Trophoblast cell (in vitro differentiated cells and primary cell): ENCODE results near the gene PRPF4.

Experiments used
- DNase-seq, 2 donors: peaks; one replicate each; pipeline ENCODE4 v3.0.0-alpha.2; 2016
- H2AFZ ChIP-seq: 2 replicates; pipeline ENCODE4 v1.6.1; 2013; ENCODE audit warnings: low read length, moderate library complexity, mild to moderate bottlenecking; ENCODE audit not compliant: insufficient read depth, poor library complexity
- H2AK5ac ChIP-seq: 2 replicates; pipeline ENCODE4 v1.6.1; 2013; ENCODE audit warnings: mild to moderate bottlenecking, low read length
- H2BK120ac ChIP-seq: 2 replicates; pipeline ENCODE4 v1.6.1; 2013; ENCODE audit warnings: low read length, mild to moderate bottlenecking, moderate library complexity; ENCODE audit not compliant: insufficient read depth, poor library complexity
- H2BK12ac ChIP-seq: 2 replicates; pipeline ENCODE4 v1.6.1; 2013; ENCODE audit warnings: mild to moderate bottlenecking, low read length, moderate library complexity
- H2BK5ac ChIP-seq: 2 replicates; pipeline ENCODE4 v1.6.1; 2013; ENCODE audit warnings: low read length, low read depth, moderate library complexity, mild to moderate bottlenecking; ENCODE audit not compliant: poor library complexity
- H3K14ac ChIP-seq: 2 replicates; pipeline ENCODE4 v1.6.1; 2013; ENCODE audit warnings: mild to moderate bottlenecking, low read length
- H3K18ac ChIP-seq: 2 replicates; pipeline ENCODE4 v1.6.1; 2013; ENCODE audit warnings: mild to moderate bottlenecking, low read length
- H3K23ac ChIP-seq: 2 replicates; pipeline ENCODE4 v1.6.1; 2013; ENCODE audit warnings: low read length
- H3K27ac ChIP-seq: 2 replicates; pipeline ENCODE4 v1.5.1; 2013; ENCODE audit warnings: low read depth, mild to moderate bottlenecking, inconsistent platforms, low read length, moderate library complexity
- H3K27me3 ChIP-seq: 2 replicates; pipeline ENCODE4 v1.6.1; 2013; ENCODE audit warnings: inconsistent platforms, mild to moderate bottlenecking, low read length, moderate library complexity; ENCODE audit not compliant: insufficient read depth
- H3K36me3 ChIP-seq, 2 experiments: 1 replicate in 1 of 2; 2 replicates in 1 of 2; pipeline ENCODE4 v1.6.1; 2013; ENCODE audit warnings: low read length in 2 of 2, mild to moderate bottlenecking in 2 of 2, moderate library complexity in 1 of 2; ENCODE audit not compliant: insufficient read depth in 2 of 2, control insufficient read depth in 1 of 2
- H3K4ac ChIP-seq: 2 replicates; pipeline ENCODE4 v1.6.1; 2013; ENCODE audit warnings: low read depth, mild to moderate bottlenecking, low read length, moderate library complexity
- H3K4me1 ChIP-seq, 2 experiments: 1 replicate in 1 of 2; 2 replicates in 1 of 2; pipeline ENCODE4 v1.6.1; 2013; ENCODE audit warnings: low read length in 2 of 2, mild to moderate bottlenecking in 2 of 2, moderate library complexity in 1 of 2; ENCODE audit not compliant: insufficient read depth in 2 of 2, control insufficient read depth in 1 of 2
- H3K4me2 ChIP-seq: 2 replicates; pipeline ENCODE4 v1.6.1; 2013; ENCODE audit warnings: inconsistent platforms, mild to moderate bottlenecking, low read length, moderate library complexity
- H3K4me3 ChIP-seq: 2 replicates; pipeline ENCODE4 v1.5.1; 2013; ENCODE audit warnings: mild to moderate bottlenecking, low read depth, low read length, inconsistent platforms
- H3K79me1 ChIP-seq: one replicate; pipeline ENCODE4 v1.6.1; 2013; ENCODE audit warnings: low read length
- H3K79me2 ChIP-seq: 2 replicates; pipeline ENCODE4 v1.6.1; 2013; ENCODE audit warnings: low read length, mild to moderate bottlenecking; ENCODE audit not compliant: control insufficient read depth, insufficient read depth, poor library complexity
- H3K9ac ChIP-seq: 2 replicates; pipeline ENCODE4 v1.6.1; 2013; ENCODE audit warnings: mild to moderate bottlenecking, low read length
- H3K9me3 ChIP-seq: 2 replicates; pipeline ENCODE4 v1.6.1; 2013; ENCODE audit warnings: low read depth, mild to moderate bottlenecking, control low read depth, inconsistent platforms, low read length; ENCODE audit not compliant: insufficient read depth
- H4K12ac ChIP-seq: 2 replicates; pipeline ENCODE4 v1.6.1; 2013; ENCODE audit warnings: low read depth, mild to moderate bottlenecking, low read length, moderate library complexity
- H4K8ac ChIP-seq: 2 replicates; pipeline ENCODE4 v1.6.1; 2013; ENCODE audit warnings: low read depth, mild to moderate bottlenecking, low read length, moderate library complexity
- H4K91ac ChIP-seq: one replicate; pipeline ENCODE4 v1.6.1; 2013; ENCODE audit warnings: low read depth, mild to moderate bottlenecking, low read length, moderate library complexity
- WGBS: extraction: QIAGEN DNeasy Blood & Tissue Kit; methylation state at CpG from one replicate; pipeline ENCODE4 v1.1.7; 2013; ENCODE audit warnings: missing lambda C conversion rate; ENCODE audit not compliant: insufficient read length, insufficient coverage; ENCODE audit errors: extremely low coverage; 5-methylcytosine and 5-hydroxymethylcytosine counted together

Gene PRPF4

GRCh38 chr9:113241161-113241560 lies 34.3 kb upstream of the PRPF4 start:
- no CpG with 5 or more reads among the region's 2 CpGs for WGBS
- no peak overlapping the region for H3K4ac ChIP-seq
- H2AFZ ChIP-seq = no peak overlapping the region
- no peaks in the 10 kb centered on the region for H3K36me3 ChIP-seq
- no peak overlapping the region for H3K14ac ChIP-seq
- H4K91ac ChIP-seq = no peak overlapping the region
- H2AK5ac ChIP-seq = no peak overlapping the region
- H2BK12ac ChIP-seq = no peak overlapping the region
- H3K9ac ChIP-seq = no peak overlapping the region
- no peak overlapping the region for H3K4me2 ChIP-seq
- no peaks in the 10 kb centered on the region for H3K9me3 ChIP-seq
- H4K12ac ChIP-seq = no peak overlapping the region
- no peaks in the 10 kb centered on the region for H3K79me2 ChIP-seq
- H2BK120ac ChIP-seq = no peak overlapping the region
- no peak overlapping the region for H3K27ac ChIP-seq
- H3K18ac ChIP-seq = no peak overlapping the region
- no peaks in the 10 kb centered on the region for H3K27me3 ChIP-seq
- H3K23ac ChIP-seq = no peak overlapping the region
- H3K4me1 ChIP-seq = no peaks in the 10 kb centered on the region
- no peaks in the 10 kb centered on the region for H3K79me1 ChIP-seq
- H4K8ac ChIP-seq = no peak overlapping the region
- no peak overlapping the region for H3K4me3 ChIP-seq
- no peak overlapping the region for H2BK5ac ChIP-seq
- DNase-seq = peak in 1 of 2 donors; percentile 57

GRCh38 chr9:113244556-113244955 lies 30.9 kb upstream of the PRPF4 start:
- Histone ChIP-seq H3K36me3 (no peaks in the 10 kb centered on the region), H3K14ac (no peak overlapping the region), H3K79me1 (no peaks in the 10 kb centered on the region), H3K9ac (no peak overlapping the region), H3K79me2 (no peaks in the 10 kb centered on the region), H2AK5ac (no peak overlapping the region), H2BK12ac (no peak overlapping the region), H4K91ac (no peak overlapping the region), H3K27ac (no peak overlapping the region), H3K18ac (no peak overlapping the region), H3K27me3 (no peaks in the 10 kb centered on the region), H4K8ac (no peak overlapping the region), H3K4me2 (no peak overlapping the region), H3K23ac (no peak overlapping the region), H3K4ac (no peak overlapping the region), H2AFZ (no peak overlapping the region), H4K12ac (no peak overlapping the region), H3K9me3 (no peaks in the 10 kb centered on the region), H3K4me3 (no peak overlapping the region), H2BK120ac (no peak overlapping the region), H2BK5ac (no peak overlapping the region), H3K4me1 (no peaks in the 10 kb centered on the region)
- 100% methylated on average over 1 of the region's 2 CpGs for WGBS
- DNase-seq = no peak

- no peak overlapping the region for H4K91ac ChIP-seq
- H3K23ac ChIP-seq = no peak overlapping the region
- no peak overlapping the region for H2AFZ ChIP-seq
- no peaks in the 10 kb centered on the region for H3K4me1 ChIP-seq
- no peak overlapping the region for H3K9ac ChIP-seq
- H4K8ac ChIP-seq = no peak overlapping the region
- H3K4me2 ChIP-seq = no peak overlapping the region
- no peak overlapping the region for H2BK5ac ChIP-seq
- H2BK12ac ChIP-seq = no peak overlapping the region
- H3K27me3 ChIP-seq = no peaks in the 10 kb centered on the region
- no peak overlapping the region for H3K27ac ChIP-seq
- no peak overlapping the region for H4K12ac ChIP-seq
- H3K4me3 ChIP-seq = no peak overlapping the region
- H3K9me3 ChIP-seq = no peaks in the 10 kb centered on the region
- H3K14ac ChIP-seq = no peak overlapping the region
- no peak overlapping the region for H2AK5ac ChIP-seq
- no peak overlapping the region for H2BK120ac ChIP-seq
- no peak for DNase-seq
- no peaks in the 10 kb centered on the region for H3K36me3 ChIP-seq
- H3K18ac ChIP-seq = no peak overlapping the region
- WGBS = no CpG with 5 or more reads among the region's 4 CpGs
- no peaks in the 10 kb centered on the region for H3K79me2 ChIP-seq
- H3K4ac ChIP-seq = no peak overlapping the region
- H3K79me1 ChIP-seq = no peaks in the 10 kb centered on the region
These were observed 29.6 kb upstream of the PRPF4 start for GRCh38 chr9:113245894-113246293.

- Histone ChIP-seq H3K4me3 (no peak overlapping the region), H3K36me3 (no peaks in the 10 kb centered on the region), H3K18ac (no peak overlapping the region), H2BK12ac (no peak overlapping the region), H3K14ac (no peak overlapping the region), H2AFZ (no peak overlapping the region), H4K91ac (no peak overlapping the region), H3K23ac (no peak overlapping the region), H4K12ac (no peak overlapping the region), H2BK120ac (no peak overlapping the region), H4K8ac (no peak overlapping the region), H3K4me2 (no peak overlapping the region), H2BK5ac (no peak overlapping the region), H3K9me3 (no peaks in the 10 kb centered on the region), H2AK5ac (no peak overlapping the region), H3K79me1 (no peaks in the 10 kb centered on the region), H3K4me1 (no peaks in the 10 kb centered on the region), H3K4ac (no peak overlapping the region), H3K27me3 (no peaks in the 10 kb centered on the region), H3K27ac (no peak overlapping the region), H3K79me2 (no peaks in the 10 kb centered on the region), H3K9ac (no peak overlapping the region)
- WGBS = no CpG with 5 or more reads among the region's 6 CpGs
- DNase-seq = no peak
These were observed 28.5 kb upstream of the PRPF4 start for GRCh38 chr9:113246928-113247327.
